Forelimb muscle (tissue), 1 donor: ENCODE measurements around the gene SHISAL2A. TPM values are rescaled to one million over a fixed set of nuclear protein-coding genes. Genes with fewer than 3 reads are reported as not detected.

Source experiments
- DNase-seq: peaks from one replicate; pipeline ENCODE4 v3.0.0-alpha.2; 2013; ENCODE audit warnings: low read depth
- polyA plus RNA-seq: library from polyadenylated mRNA; unstranded; fragments of 120-200 nt; gene quantifications from one replicate; pipeline ENCODE4 v1.2.1, GENCODE V29; 2013; ENCODE audit not compliant: insufficient read length

The SHISAL2A gene
- polyA plus RNA-seq, 1 donor = 3.9 TPM

DNA sequence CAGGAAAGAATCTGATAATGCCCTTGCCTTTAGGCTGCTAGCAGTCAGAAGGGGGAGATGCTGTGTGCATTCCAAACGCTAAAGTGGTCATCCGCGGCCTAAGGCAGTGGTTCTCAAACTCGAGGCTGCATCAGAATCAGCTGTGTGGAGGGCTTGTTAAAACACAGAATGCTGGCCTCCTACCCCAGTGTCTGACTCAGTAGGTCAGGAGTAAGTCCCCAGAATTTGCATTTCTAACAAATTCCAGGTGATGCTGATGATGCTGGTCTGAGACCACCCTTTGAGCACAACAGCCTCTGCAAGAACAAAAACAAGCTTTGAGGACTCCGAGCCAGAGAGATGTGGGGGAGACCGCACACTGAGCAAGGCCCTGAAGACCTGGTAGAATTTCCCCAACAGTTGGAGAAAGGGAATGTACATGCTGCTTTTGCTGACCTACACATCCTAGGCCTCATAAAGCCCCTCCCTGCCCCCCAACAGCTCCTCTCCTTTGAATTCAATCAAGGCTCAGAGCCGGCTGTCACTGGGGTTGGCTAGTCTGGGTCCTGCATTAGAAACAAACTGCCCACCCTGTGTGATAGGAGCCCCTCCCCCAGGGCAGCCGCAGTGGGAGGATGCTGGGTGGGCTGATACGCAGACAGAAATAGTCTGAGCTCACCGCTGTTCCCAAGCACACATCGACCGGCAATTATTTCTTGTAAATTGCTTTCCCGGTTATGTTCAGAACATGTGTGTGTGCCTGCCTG, 27.1 kb downstream of the SHISAL2A start:
- no peak for DNase-seq

DNA sequence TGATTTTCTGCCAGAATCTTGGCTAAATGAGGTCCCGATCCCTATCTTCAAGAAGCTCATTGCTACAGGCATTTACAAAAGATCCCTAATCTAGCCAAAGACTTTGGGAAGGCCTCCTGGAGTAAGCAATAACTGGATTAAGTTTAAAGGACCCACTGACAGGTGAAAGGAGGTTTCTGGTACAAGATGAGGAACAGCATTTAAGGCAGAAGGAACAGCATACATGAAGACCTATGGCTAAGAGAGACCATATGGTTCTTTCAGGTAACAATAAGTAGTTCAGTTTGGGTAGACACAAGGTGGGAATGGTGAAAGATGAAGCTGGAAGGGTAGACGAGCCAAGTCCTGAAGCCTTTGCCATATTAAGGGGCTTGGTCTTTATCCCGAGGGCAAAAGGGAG, 27.8 kb downstream of the SHISAL2A start:
- DNase-seq = no peak

DNA sequence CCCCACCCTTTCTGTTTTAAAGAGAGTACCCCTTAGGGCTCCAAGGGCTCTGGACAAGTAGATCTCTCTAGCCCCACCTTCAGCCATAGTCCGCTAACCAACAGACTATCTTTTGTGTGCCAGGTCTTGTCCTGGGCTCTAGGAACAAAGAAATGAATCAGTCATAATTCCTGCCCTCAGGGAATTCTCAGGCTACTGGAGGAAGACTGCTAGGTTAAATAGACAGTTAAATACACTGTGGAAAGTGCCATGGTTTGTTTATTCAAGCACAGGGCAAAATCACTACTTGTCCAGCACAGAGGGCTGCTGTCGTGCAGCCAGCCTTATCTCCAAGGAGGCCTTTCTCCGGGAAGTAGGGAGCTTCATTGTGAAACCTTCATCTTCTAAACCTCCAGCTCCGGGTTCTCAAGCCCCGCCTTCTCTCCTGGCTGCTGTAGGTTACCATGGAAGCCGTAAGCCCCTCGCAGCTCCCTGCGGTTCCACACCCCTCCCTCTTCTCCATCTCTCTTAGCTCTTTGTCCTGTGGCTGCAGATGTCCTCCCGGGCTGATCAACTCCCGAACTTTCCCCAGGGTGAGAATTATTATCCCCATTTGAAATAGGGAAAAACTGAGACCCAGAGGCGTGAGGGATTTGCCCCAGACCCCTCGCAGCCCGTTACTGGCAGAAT, 29.8 kb downstream of the SHISAL2A start:
- no peak for DNase-seq

DNA sequence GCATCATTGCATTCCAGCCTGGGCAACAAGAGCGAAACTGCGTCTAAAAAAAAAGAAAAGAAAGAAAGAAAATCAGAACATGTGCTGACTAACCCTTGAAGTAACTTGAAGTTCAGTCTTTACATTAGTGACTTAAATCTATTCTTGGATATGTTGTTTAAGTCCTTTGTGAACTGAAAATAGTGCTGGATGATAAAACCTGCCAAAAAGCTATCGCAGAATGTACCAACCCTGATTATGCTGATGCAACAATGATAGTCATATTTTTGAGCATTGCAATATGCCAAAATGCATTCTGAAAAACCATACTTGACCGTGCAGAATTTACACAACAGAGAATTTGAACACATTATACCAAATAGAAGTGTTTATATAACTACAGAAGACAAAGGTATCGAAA, 30.7 kb downstream of the SHISAL2A start:
- DNase-seq = no peak

DNA sequence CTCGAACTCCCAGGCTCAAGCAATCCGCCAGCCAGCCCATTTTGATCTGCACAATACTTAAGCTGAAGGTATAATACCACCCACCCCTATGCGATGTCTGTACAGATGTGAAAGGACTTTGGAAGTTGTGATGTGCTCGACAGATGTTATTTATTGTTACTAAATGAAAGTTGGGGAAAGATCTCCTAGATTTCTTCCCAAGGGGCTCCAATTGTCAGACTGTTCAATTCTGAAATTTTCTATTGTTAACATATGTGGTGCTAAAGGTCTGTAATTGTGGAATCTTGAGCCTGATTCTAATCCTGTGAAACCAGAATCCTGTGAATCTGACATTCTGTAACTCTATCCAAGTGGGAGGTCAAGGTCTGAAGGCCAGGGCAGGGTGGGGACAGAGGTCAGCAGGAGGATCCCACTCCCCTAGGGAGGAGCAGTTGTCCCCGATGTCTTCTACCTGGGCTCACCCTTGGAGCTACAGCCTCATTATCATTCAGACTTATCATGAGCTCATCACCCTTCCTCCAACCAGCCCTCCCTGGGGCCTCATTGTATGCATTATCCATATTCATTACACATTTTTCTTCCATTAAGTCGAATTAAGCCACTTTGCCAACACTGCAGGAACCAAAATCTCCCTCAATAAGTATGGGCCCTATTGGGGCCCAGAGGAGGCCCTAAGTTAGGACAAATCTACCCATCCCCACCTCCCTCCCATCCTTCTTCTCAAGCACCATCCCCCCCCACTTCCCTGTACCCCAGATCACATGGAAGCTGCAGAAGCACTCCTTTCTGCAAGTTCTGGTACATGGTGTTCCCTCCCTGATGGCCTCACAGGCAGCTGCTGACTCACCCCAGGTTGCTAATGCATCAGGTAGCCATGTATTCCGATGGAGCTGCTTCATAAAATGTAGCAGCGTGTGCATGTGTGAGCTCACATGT, 32.3 kb downstream of the SHISAL2A start:
- DNase-seq = peak; percentile 60

DNA sequence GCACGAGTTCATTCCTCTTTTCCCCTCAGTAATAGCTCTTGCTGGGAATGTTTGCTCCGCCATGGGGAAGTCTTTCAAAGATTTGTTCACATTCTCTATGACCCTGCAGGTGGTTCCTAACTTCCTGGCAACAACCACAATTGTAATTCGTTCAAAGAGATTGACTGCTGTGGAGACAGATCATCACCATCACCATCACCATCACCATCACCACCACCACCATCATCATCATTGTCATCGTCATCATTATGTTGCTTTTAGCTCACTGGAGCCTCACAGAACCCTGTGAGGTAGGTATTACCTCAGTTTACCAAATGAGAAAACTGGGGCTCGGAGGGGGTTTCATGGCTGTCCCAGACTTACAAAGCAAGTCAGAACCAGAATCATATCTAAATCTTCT, 34.3 kb downstream of the SHISAL2A start:
- no peak for DNase-seq

DNA sequence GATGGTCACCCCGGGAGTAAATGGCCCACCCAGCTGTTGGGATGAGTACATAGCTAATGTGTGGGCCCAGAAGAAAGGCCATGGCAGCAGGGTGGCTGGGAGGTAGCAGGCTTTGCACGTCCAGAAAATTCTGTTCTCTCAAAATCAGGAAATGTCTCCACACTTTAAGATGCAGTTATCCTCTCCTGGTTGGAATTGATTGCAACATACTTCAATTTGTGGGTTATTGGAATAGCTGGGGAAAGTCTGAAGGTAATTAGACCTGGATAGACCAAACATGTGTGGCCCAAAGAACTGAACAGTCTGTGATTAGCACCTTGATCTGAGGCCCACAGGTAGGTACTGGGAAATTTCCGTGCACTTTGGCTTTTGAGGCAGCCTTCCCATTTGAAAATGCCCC, 35.0 kb downstream of the SHISAL2A start:
- DNase-seq = no peak

DNA sequence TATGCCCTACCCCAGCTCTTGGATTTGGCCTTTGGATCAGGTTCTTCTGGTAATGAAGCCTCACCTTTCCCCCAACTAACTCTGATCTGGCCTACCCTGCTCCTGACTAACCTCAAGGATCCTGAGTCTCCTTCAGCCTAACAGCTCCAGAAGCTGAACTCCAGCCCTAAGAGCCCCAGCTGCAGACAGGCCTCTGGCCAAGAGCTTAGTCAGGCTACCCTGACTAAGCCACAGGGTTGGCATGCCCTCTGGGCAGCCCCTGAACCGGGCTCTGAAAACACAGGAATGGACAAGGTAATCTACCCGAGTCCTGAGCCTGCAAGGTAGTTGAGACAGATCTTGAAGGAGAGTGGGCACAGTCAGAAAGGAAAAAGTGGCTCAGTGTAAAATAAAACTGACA, 35.7 kb downstream of the SHISAL2A start:
- no peak for DNase-seq

DNA sequence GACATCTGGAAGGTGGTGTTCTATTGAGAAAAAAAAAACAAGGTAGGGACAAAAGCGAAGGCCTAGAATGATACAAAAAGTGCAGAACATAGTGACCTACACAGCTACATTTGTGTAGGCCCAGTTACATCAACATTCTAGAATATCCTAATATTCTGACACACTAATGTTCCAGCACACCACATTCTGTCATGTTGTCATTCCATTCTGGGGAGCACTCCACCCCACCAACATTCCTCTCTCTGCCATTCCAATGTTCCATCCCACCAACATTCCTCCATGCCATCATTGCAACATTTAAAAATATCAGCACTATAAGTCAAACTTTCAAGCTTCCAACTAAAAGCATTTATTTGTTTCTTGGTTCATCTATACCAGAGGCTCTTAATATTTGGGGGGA, 36.7 kb downstream of the SHISAL2A start:
- no peak for DNase-seq

DNA sequence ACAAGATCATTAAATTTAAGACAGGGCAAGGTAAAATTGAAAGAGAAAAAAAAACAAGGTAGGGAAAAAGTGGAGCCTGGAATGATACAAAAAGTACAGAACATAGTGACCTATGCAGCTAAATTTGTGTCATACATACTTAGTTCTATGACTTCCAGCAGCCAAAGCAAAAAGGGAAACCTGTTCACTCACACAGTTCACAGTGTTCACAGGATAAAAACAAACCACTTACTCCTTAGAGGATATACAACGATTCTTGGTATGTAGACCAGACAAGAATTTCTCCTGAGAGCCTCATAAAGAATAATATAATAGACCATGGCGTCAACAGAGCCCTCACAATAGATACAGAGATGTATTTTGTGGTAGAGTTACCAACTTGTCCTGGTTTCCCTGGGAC, 37.6 kb downstream of the SHISAL2A start:
- DNase-seq = no peak

DNA sequence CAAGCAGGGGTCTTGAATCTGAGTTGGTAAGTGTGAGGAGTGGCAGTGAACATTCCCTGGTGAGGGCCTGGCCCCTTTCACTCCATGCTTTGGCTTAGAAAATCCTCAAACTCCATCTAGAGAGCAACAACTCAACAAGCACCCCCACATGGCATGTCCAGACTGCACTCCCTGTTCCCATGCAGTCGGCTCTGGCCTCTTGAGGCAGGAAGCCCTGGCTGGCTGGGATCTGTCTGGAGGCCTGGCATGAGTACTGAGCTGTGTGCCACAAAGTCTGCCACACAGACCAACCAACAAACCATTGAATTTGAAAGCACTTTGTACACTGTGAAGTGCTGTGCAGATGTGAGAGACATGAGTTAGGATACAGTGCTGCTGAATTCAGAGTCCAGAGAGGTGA, 40.0 kb downstream of the SHISAL2A start:
- DNase-seq = no peak

DNA sequence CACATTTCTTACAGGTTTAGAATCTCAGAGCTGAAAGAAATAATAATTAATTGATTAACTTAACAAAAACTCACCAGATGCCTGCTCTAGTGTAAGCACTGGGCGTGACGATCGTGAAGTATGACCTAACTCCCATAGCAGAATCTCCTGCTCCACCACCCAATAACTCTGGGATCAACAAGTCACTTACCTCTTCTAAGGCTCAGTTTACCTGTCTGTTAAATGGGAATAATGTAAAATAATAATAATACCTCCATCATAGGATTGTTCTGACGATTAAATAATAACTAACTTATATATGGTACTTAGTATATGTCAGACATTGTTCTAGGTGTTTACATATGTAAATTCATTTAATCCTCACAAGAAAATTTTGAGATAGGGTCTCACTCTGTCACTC, 40.5 kb downstream of the SHISAL2A start:
- no peak for DNase-seq

DNA sequence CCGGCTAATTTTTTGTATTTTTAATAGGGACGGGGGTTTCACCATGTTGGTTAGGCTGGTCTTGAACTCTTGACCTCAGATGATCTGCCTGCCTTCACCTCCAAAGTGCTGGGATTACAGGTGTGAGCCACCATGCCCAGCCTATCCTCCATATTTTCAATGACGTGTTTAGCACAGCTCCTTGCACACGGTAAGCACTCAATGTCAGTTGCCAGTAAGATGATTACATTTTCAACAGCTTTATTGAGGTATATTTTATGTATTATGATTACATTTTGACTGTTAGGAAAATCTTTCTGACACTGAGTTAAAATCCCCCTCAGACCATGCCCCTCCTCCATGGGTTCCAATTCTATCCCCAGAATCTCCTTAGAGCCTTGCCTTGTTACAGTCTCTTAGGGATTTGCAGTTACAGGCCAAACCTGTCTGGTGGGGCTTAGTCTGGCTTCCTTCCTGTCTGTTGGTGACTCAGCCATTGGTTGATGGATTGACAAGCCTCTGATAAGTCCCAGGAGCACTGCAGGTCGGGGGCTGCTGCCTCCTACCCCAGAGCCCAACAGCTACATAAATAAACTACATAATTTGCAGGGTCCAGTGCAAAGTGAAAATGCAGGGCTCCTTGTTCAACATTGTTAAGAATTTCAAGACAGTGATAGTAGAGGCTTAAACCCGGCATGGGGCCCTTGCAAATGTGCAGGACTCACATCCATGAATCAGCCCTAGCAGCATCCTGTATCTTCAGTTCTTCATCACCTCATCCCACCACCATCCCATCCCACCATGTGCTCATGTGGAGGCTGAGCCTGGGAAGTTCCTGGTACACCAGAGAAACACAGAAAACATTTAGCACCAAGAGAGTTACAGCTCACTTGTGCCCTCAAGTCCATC, 41.8 kb downstream of the SHISAL2A start:
- no peak for DNase-seq

DNA sequence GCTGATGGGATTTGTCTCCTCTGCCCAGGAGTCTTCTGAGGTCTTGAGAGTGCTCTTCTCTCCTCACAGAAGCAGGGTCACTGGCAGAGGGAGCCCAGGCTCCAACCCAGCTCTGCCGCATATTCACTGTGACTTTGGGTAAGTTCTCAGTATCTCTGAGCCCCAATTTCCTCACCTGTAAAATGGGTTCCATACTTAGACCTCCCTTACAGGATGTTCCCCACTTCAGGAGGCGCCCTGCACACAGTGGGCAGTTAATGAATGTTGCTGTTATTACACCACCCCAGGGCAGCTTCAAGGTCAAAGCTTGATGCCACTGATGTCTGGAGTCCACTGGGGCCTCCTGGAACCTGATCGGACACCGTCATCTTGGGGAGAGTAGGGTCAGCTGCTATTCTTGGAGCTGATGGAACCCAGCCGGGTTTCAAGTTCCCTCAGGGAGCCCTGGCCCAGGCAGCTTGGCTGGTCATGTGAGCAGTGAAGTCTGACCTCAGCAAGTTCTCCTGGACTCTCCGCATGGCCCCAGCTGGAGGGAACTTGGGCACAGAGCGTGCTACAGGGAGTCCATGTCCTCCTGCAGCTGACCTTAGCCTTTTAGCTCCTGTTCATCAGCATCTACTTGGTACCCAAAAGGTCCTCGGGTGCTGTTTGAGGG, 43.4 kb downstream of the SHISAL2A start:
- DNase-seq = no peak

DNA sequence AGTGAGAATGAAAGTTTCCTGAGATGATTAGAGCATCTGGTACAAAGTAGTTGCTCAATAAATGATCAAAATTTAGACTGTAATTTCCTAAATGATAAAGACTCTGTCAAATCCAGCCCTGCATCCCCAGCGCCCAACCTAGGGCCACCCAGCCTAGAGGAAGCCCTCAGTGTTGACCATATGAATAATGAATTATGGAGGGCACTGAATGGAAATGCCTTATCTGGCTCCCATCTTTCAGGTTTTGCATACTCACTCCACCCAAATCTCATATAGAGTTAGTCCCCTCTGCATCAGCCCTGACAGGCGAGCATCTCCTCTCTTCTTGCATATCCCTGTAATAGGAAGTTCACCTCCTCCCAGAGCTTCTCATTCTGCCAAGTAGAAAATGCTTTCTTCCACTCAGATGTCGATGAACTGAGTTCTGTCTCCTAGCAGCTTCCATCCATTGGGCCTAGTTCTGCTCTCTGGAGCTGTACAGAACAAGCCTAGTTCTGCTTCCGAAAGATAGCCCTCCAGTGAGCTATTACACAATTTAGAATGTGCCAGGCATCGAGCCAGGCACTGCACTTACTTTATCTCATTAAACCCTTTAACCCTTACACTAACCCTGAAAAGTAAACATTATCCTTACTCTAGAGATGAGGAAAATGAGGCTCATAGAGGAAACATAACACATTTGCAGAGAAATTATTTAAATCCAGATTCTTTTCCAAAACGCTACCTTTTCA, 44.3 kb downstream of the SHISAL2A start:
- no peak for DNase-seq

DNA sequence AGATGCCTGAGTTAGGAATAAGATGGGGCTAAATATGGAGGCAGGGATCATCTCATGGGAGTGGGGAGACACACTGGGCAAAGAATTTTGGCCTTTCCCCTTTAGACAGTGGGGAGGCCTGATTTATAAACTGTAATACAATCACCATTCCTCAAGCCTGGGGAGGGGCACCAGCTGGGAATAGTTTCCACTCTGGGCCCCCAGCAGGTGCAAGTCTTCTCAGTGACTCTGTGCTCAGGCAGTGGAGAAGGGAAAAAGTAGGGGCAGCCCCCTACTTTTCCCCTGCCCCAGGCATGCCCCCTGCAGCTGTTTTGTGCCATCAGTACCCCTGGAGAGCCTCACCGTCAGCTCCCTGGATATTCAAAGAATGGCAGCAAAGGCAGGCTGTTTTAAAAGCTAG, 46.1 kb downstream of the SHISAL2A start:
- no peak for DNase-seq

DNA sequence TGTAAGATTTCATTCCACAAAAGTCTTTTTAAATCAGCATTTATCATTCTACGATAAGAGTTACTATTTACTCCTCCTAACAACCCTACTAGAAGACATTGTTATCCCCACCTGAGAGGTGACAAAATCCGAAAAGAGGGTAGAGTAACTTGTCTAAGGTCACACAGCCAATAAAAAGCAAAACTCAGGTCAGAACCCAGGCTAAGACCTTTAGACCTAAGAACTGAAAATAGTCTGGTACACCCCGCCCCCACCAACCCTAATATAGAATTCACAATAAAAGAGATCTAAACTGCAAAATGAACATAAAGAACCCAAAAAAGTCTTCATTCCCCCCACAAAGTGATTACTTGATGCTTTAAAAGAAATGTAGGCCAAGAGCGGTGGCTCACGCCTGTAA, 46.5 kb downstream of the SHISAL2A start:
- DNase-seq = no peak

DNA sequence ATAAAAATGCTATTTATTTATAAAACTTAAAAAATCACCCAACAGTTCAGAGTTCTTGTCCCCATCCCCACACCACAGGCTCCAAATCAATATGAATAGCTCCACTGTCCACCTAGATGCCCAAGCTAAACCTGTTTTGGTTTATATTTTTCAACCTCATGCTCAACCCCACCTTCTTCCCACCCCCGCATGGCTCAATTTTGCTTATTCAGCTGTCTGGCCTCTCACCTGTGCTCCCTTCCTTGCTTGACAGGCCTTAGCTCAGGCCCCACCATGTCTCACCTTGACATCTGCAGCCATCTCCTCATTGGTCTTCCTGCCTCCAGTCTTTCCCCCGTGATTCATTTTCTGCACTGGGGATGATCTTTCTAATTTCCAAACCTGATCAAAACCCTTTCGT, 47.4 kb downstream of the SHISAL2A start:
- no peak for DNase-seq

DNA sequence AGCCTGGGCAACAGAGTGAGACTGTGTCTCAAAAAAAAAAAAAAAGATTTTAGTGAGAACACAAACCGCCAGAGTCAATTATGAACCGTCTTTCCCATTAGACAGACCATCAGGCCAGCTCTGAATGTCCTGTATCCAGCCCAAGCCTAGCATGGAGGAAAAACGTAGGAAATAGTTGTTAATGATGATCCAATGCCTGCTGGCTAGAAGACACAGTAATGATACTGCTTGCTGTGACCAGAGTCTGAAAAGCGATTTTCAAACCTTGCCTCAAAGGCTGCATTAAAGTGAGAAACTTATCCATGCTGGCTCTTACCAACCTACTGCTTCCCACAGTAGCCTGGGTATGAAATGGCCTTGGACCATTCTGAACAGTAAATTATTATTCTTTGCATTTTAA, 48.2 kb downstream of the SHISAL2A start:
- DNase-seq = no peak

DNA sequence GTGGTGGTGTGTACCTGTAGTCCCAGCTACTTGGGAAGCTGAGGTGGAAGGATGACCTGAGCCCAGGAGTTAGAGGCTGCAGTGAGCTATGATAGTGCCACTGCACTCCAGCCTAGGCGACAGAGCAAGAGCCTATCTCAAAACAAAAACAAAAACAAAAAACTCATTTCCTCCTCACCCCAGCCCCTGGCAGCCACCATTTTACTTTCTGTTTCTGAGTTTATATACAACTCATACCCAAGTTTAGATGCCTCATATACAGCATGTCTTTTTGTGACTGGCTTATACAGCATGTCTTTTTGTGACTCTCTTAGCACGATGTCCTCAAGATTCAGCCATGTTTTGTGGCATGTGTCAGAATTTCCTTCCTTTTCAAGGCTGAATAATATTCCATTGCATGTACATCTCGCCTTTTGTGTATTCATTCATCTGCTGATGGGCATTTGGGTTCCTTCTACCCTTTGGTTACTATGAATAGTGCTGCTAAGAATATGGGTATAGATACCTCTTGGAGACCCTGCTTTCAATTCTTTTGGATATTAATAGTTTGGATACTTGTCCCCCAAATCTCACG, 50.5 kb downstream of the SHISAL2A start:
- no peak for DNase-seq
